ENCODE data around the gene ETAA1.

The ETAA1 gene

GRCh38 chr2:67446491-67446911, 49.4 kb downstream of the ETAA1 start:
- TF ChIP-seq CTCF (IDR thresholded peaks at IDR 0.05; ENCODE audit: insufficient read depth, low read length, missing control alignments): no peak
- ChIA-PET CTCF (no interaction called here), POLR2A (no interaction called here)
- DNase-seq (ENCODE audit: low read depth, low spot score): no peak
- no peak overlapping the region for H3K4me3 ChIP-seq (ENCODE audit: low read depth, low read length)

- no peak overlapping the region for H3K4me3 ChIP-seq (ENCODE audit: low read depth, low read length)
- POLR2A ChIA-PET: no interaction called here
- no peak for TF ChIP-seq CTCF (IDR thresholded peaks at IDR 0.05; ENCODE audit: insufficient read depth, low read length, missing control alignments)
- CTCF ChIA-PET: interaction anchor here (1.3 kb wide), 1 partner anchor 14 kb away, joined by 3 read pairs; no protein-coding TSS in a partner anchor
- no peak for DNase-seq (ENCODE audit: low read depth, low spot score)
Observed at GRCh38 chr2:67448648-67449047, 51.5 kb downstream of the ETAA1 start.

- POLR2A ChIA-PET: no interaction called here
- no peak overlapping the region for H3K4me3 ChIP-seq (ENCODE audit: low read depth, low read length)
- DNase-seq (ENCODE audit: low read depth, low spot score): no peak
- CTCF ChIA-PET: no interaction called here
- no peak for TF ChIP-seq CTCF (IDR thresholded peaks at IDR 0.05; ENCODE audit: insufficient read depth, low read length, missing control alignments)
Observed at GRCh38 chr2:67451086-67451832, 54.1 kb downstream of the ETAA1 start.

GRCh38 chr2:67453310-67453709, 56.2 kb downstream of the ETAA1 start:
- TF ChIP-seq CTCF (IDR thresholded peaks at IDR 0.05; ENCODE audit: insufficient read depth, low read length, missing control alignments): no peak

DNA sequence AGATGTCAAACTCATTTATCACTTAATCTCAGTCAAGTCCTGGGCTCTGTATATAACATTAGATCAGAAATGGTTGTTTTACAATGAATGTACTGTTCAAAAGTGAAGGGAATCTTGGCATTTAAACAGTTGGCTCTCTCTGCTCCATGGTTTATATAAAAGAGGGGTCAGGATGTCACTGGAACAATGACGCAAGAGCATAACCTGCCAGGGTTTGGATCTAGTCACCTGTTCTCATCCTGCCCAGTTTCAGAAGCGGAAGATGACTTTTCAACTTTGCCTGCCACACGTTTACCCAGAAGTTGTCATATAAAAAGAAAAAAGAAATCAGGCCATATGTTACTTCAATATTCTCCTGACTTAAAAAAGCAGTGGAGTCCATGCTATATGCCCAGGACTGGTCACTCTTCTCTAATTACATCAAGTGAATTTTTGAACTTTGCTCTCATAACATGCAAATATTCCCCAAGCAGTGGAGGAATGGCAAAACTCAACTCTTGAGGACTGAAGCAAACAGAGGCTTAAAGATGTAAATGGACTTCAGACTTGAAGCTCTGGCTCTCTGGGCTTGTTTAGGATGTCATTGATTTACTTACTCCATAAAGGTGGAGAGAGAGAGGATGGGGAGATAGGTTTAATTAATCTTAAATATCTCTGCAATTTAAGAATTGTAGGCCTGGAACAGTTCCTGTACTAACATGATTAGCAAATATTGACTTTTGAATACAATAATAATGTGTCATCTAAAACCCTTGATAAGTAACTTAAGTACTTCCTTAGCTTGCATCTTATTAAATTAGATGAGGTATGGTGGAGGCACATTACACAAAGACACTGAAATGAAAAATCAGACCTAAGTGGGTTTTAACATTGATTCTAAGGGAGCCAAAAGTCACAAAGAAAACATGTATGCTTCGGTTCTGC, 58.3 kb downstream of the ETAA1 start:
- ChIA-PET CTCF (interaction anchor here (0.8 to 1.4 kb wide), 3 partner anchors 10 to 22 kb away, joined by 3 read pairs; no protein-coding TSS in a partner anchor), POLR2A (no interaction called here)
- no peak overlapping the region for H3K4me3 ChIP-seq (ENCODE audit: low read depth, low read length)
- TF ChIP-seq CTCF (IDR thresholded peaks at IDR 0.05; ENCODE audit: insufficient read depth, low read length, missing control alignments): no peak
- DNase-seq (ENCODE audit: low read depth, low spot score): no peak

More at GRCh38 chr2:67453310-67453709, 56.2 kb downstream of the ETAA1 start:
- POLR2A ChIA-PET: no interaction called here
- no peak for DNase-seq (ENCODE audit: low read depth, low spot score)
- H3K4me3 ChIP-seq (ENCODE audit: low read depth, low read length): no peak overlapping the region
- CTCF ChIA-PET: no interaction called here

DNA sequence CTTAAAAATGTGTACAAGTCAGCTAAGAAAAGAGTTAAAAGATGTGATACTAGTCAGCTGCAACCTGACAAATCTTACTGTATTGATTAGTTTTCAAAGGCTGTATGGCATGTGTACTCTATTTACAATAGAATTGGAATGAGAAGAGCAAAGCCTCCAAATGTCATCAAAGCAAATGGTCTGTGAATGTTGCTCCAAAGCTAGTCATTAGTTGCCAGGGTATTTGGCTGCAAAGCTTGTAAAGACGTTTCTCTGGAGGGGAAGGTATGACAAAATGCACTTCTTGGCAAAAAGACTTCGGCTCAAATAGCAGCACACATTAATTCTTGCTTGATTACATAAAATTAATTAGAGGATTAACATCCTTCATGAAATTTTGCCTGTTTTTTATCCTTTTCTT, 59.3 kb downstream of the ETAA1 start:
- ChIA-PET POLR2A (no interaction called here), CTCF (interaction anchor here (0.8 to 1.4 kb wide), 3 partner anchors 9 to 21 kb away, joined by 3 read pairs; no protein-coding TSS in a partner anchor)
- TF ChIP-seq CTCF (IDR thresholded peaks at IDR 0.05; ENCODE audit: insufficient read depth, low read length, missing control alignments): no peak

More for the DNA sequence above, 59.3 kb downstream of the ETAA1 start:
- no peak overlapping the region for H3K4me3 ChIP-seq (ENCODE audit: low read depth, low read length)
- no peak for DNase-seq (ENCODE audit: low read depth, low spot score)
